HEK293 (cell line): ENCODE results near the gene LMBR1.

Experiments
- CTCF ChIA-PET: fragments of 350-600 bp; formaldehyde crosslinking; extraction: SDS; loops from one replicate; lab custom pipeline; 2021; ENCODE audit warnings: antibody characterized with exemption; lab: Yijun Ruan, JAX
- POLR2A ChIA-PET: fragments of 300-600 bp; formaldehyde crosslinking; extraction: SDS; loops from one replicate; lab custom pipeline; 2020; ENCODE audit warnings: antibody characterized with exemption, inconsistent platforms; lab: Yijun Ruan, JAX
- H3K27ac ChIP-seq: fragments of 200-500 bp; sonication (Bioruptor generic); 2 replicates; pipeline ENCODE4 v1.5.1; 2014; ENCODE audit warnings: low read depth, low read length, control low read depth, inconsistent platforms; ENCODE audit errors: extremely low read depth
- H3K36me3 ChIP-seq, 2 experiments: fragments of 200-500 bp in 1 of 2; sonication (Bioruptor generic) in 1 of 2; 1 replicate in 1 of 2; 2 replicates in 1 of 2; pipeline ENCODE4 v1.5.1; 2014 to 2017; ENCODE audit warnings: inconsistent platforms in 2 of 2, low read length in 2 of 2; ENCODE audit not compliant: control insufficient read depth in 2 of 2, insufficient read depth in 1 of 2
- H3K4me1 ChIP-seq: fragments of 200-500 bp; sonication (Bioruptor generic); 2 replicates; pipeline ENCODE4 v1.5.1; 2014; ENCODE audit warnings: mild to moderate bottlenecking, low read length, inconsistent platforms; ENCODE audit not compliant: control insufficient read depth, insufficient read depth
- H3K4me3 ChIP-seq: 2 replicates; pipeline ENCODE4 v1.5.1; 2011; ENCODE audit warnings: low read depth, mild to moderate bottlenecking, control low read depth, low read length, moderate library complexity
- H3K9me3 ChIP-seq: fragments of 200-500 bp; sonication (Bioruptor generic); 2 replicates; pipeline ENCODE4 v1.5.1; 2014; ENCODE audit warnings: low read depth, low read length, inconsistent platforms; ENCODE audit not compliant: control insufficient read depth, insufficient read depth
- HOXA7 ChIP-seq: sonication (generic); formaldehyde crosslinking; IDR thresholded peaks from 2 replicates; pipeline ENCODE4 v1.8.1; 2022; ENCODE audit warnings: missing genetic modification reagents, borderline replicate concordance
- KLF8 ChIP-seq: fragments of 450-650 bp; formaldehyde crosslinking; IDR thresholded peaks from 2 replicates; pipeline ENCODE4 v1.5.1; 2016; ENCODE audit warnings: missing biosample characterization, missing genetic modification characterization
- RBAK ChIP-seq: fragments of 450-650 bp; formaldehyde crosslinking; IDR thresholded peaks from 2 replicates; pipeline ENCODE4 v1.5.1; 2016; ENCODE audit warnings: missing biosample characterization, missing genetic modification characterization
- SP7 ChIP-seq: fragments of 450-650 bp; formaldehyde crosslinking; IDR thresholded peaks from 2 replicates; pipeline ENCODE4 v1.5.1; 2016; ENCODE audit warnings: missing biosample characterization, missing genetic modification characterization
- TSHZ1 ChIP-seq: fragments of 450-650 bp; formaldehyde crosslinking; IDR thresholded peaks from 2 replicates; pipeline ENCODE4 v1.5.1; 2016; ENCODE audit warnings: missing biosample characterization, missing genetic modification characterization, borderline replicate concordance
- ZFHX2 ChIP-seq: fragments of 450-650 bp; formaldehyde crosslinking; conservative IDR thresholded peaks from 2 replicates; pipeline ENCODE4 v1.5.1; 2016; ENCODE audit warnings: missing biosample characterization, missing genetic modification characterization
- ZFP41 ChIP-seq: fragments of 450-650 bp; formaldehyde crosslinking; IDR thresholded peaks from 2 replicates; pipeline ENCODE4 v1.5.1; 2016; ENCODE audit warnings: missing biosample characterization, missing genetic modification characterization, borderline replicate concordance
- ZNF114 ChIP-seq: fragments of 450-650 bp; formaldehyde crosslinking; IDR thresholded peaks from 2 replicates; pipeline ENCODE4 v1.5.0; 2017; ENCODE audit warnings: missing biosample characterization, missing genetic modification characterization
- ZNF140 ChIP-seq: fragments of 450-650 bp; formaldehyde crosslinking; IDR thresholded peaks from 2 replicates; pipeline ENCODE4 v1.5.1; 2016; ENCODE audit warnings: missing biosample characterization, missing genetic modification characterization
- ZNF24 ChIP-seq: fragments of 450-650 bp; formaldehyde crosslinking; IDR thresholded peaks from 2 replicates; pipeline ENCODE4 v1.5.1; 2016; ENCODE audit warnings: missing biosample characterization, missing genetic modification characterization
- ZNF266 ChIP-seq: fragments of 450-650 bp; formaldehyde crosslinking; IDR thresholded peaks from 2 replicates; pipeline ENCODE4 v1.5.1; 2016; ENCODE audit warnings: missing biosample characterization, missing genetic modification characterization, low read depth
- ZNF350 ChIP-seq: fragments of 450-650 bp; formaldehyde crosslinking; IDR thresholded peaks from 2 replicates; pipeline ENCODE4 v1.5.0; 2017; ENCODE audit warnings: missing biosample characterization, mild to moderate bottlenecking, missing genetic modification characterization
- ZNF366 ChIP-seq: fragments of 450-650 bp; formaldehyde crosslinking; conservative IDR thresholded peaks from 2 replicates; pipeline ENCODE4 v1.5.1; 2016; ENCODE audit warnings: missing biosample characterization, missing genetic modification characterization
- ZNF37A ChIP-seq: fragments of 450-650 bp; IDR thresholded peaks from 2 replicates; pipeline ENCODE4 v1.5.1; 2018; ENCODE audit warnings: missing biosample characterization, missing genetic modification characterization
- ZNF391 ChIP-seq: fragments of 450-650 bp; formaldehyde crosslinking; IDR thresholded peaks from 2 replicates; pipeline ENCODE4 v1.5.1; 2016; ENCODE audit warnings: low read depth, missing biosample characterization, missing genetic modification characterization, borderline replicate concordance
- ZNF433 ChIP-seq: fragments of 450-650 bp; formaldehyde crosslinking; IDR thresholded peaks from 2 replicates; pipeline ENCODE4 v1.5.1; 2016; ENCODE audit warnings: missing biosample characterization, missing genetic modification characterization, low read depth
- ZNF48 ChIP-seq: fragments of 450-650 bp; formaldehyde crosslinking; IDR thresholded peaks from 2 replicates; pipeline ENCODE4 v1.5.1; 2016; ENCODE audit warnings: missing biosample characterization, missing genetic modification characterization
- ZNF560 ChIP-seq: fragments of 450-650 bp; formaldehyde crosslinking; IDR thresholded peaks from 2 replicates; pipeline ENCODE4 v1.5.1; 2017; ENCODE audit warnings: missing biosample characterization, missing genetic modification characterization, borderline replicate concordance
- ZNF580 ChIP-seq: fragments of 450-650 bp; formaldehyde crosslinking; IDR thresholded peaks from 2 replicates; pipeline ENCODE4 v1.5.1; 2016; ENCODE audit warnings: missing biosample characterization, missing genetic modification characterization
- ZNF600 ChIP-seq: fragments of 450-650 bp; formaldehyde crosslinking; IDR thresholded peaks from 2 replicates; pipeline ENCODE4 v1.5.1; 2016; ENCODE audit warnings: missing biosample characterization, missing genetic modification characterization
- ZNF645 ChIP-seq: fragments of 450-650 bp; formaldehyde crosslinking; IDR thresholded peaks from 2 replicates; pipeline ENCODE4; 2016; ENCODE audit warnings: missing biosample characterization, missing genetic modification characterization
- ZNF704 ChIP-seq: fragments of 450-650 bp; formaldehyde crosslinking; IDR thresholded peaks from 2 replicates; pipeline ENCODE4 v1.5.1; 2016; ENCODE audit warnings: missing biosample characterization, missing genetic modification characterization
- ZNF76 ChIP-seq: fragments of 450-650 bp; formaldehyde crosslinking; IDR thresholded peaks from 2 replicates; pipeline ENCODE4; 2016; ENCODE audit warnings: low read depth, missing biosample characterization, missing genetic modification characterization, borderline replicate concordance
- ZNF785 ChIP-seq: fragments of 450-650 bp; formaldehyde crosslinking; IDR thresholded peaks from 2 replicates; pipeline ENCODE4 v1.5.1; 2016; ENCODE audit warnings: missing biosample characterization, missing genetic modification characterization
- ZSCAN16 ChIP-seq: fragments of 450-650 bp; formaldehyde crosslinking; IDR thresholded peaks from 2 replicates; pipeline ENCODE4 v1.5.1; 2016; ENCODE audit warnings: missing biosample characterization, missing genetic modification characterization
- ZSCAN4 ChIP-seq: fragments of 450-650 bp; formaldehyde crosslinking; IDR thresholded peaks from 2 replicates; pipeline ENCODE4 v1.5.1; 2017; ENCODE audit warnings: missing biosample characterization, missing genetic modification characterization
- ZXDB ChIP-seq: fragments of 450-650 bp; formaldehyde crosslinking; IDR thresholded peaks from 2 replicates; pipeline ENCODE4 v1.5.1; 2016; ENCODE audit warnings: missing biosample characterization, missing genetic modification characterization

Gene LMBR1

GRCh38 chr7:156731651-156732050 lies 161.3 kb downstream of the LMBR1 start:
- H3K4me3 ChIP-seq: no peak overlapping the region
- no peaks in the 10 kb centered on the region for H3K9me3 ChIP-seq
- H3K27ac ChIP-seq: no peak overlapping the region
- peaks cover 0 to 33% of the 10 kb centered on the region in 2 experiments; a peak in 1 of 3 replicates for H3K36me3 ChIP-seq
- ChIA-PET CTCF (no interaction called here), POLR2A (no interaction called here)
- H3K4me1 ChIP-seq: no peaks in the 10 kb centered on the region
- TF ChIP-seq ZNF37A (tag by site-specific recombination) (no peak), ZNF433 (tag by site-specific recombination) (no peak), ZNF350 (tag by site-specific recombination) (no peak), ZNF645 (tag by site-specific recombination) (no peak), ZFHX2 (tag by site-specific recombination) (no peak), ZSCAN16 (tag by site-specific recombination) (no peak), RBAK (no peak), ZNF600 (no peak), KLF8 (no peak), ZNF785 (tag by site-specific recombination) (no peak), ZNF366 (tag by site-specific recombination) (no peak), ZNF114 (no peak), ZNF48 (tag by site-specific recombination) (no peak)

- Histone ChIP-seq H3K27ac (no peak overlapping the region), H3K36me3 (no peaks in the 10 kb centered on the region), H3K9me3 (no peaks in the 10 kb centered on the region), H3K4me3 (no peak overlapping the region), H3K4me1 (no peaks in the 10 kb centered on the region)
- TF ChIP-seq ZSCAN4 (tag by site-specific recombination): no peak
- TF ChIP-seq ZNF76: no peak
- no peak for TF ChIP-seq TSHZ1 (tag by site-specific recombination)
- TF ChIP-seq ZNF560 (tag by site-specific recombination): no peak
- no peak for TF ChIP-seq ZNF266
- ChIA-PET CTCF (interaction anchor here (0.7 kb wide), 1 partner anchor 43 kb away, joined by 3 read pairs; no protein-coding TSS in a partner anchor), POLR2A (no interaction called here)
These were observed 167.0 kb downstream of the LMBR1 start for GRCh38 chr7:156725936-156726335.

GRCh38 chr7:156725073-156725472 lies 167.9 kb downstream of the LMBR1 start:
- ChIA-PET CTCF (interaction anchor here (0.7 kb wide), 1 partner anchor 541 kb away, joined by 3 read pairs; no protein-coding TSS in a partner anchor), POLR2A (no interaction called here)
- H3K4me3 ChIP-seq: no peak overlapping the region
- no peaks in the 10 kb centered on the region for H3K4me1 ChIP-seq
- no peaks in the 10 kb centered on the region for H3K36me3 ChIP-seq
- no peaks in the 10 kb centered on the region for H3K9me3 ChIP-seq
- H3K27ac ChIP-seq: no peak overlapping the region
- TF ChIP-seq ZNF24 (tag by site-specific recombination): no peak
- no peak for TF ChIP-seq SP7 (tag by site-specific recombination)
- no peak for TF ChIP-seq ZNF140 (tag by site-specific recombination)
- TF ChIP-seq ZNF704 (tag by site-specific recombination): no peak
- TF ChIP-seq ZNF391 (tag by site-specific recombination): no peak
- TF ChIP-seq ZNF580: no peak
- TF ChIP-seq ZXDB (tag by site-specific recombination): no peak
- TF ChIP-seq ZFP41 (tag by site-specific recombination): no peak
- no peak for TF ChIP-seq ZNF600
- no peak for TF ChIP-seq HOXA7 (CRISPR knock-in tag)
